Measurements from ENCODE around the gene TNNT2. TPM values are rescaled to one million over a fixed set of nuclear protein-coding genes. Genes with fewer than 3 reads are reported as not detected.

TNNT2 gene
- total and polyA plus RNA-seq, 2 of the 4 experiments (the other 2 are of a cell fraction): 0.18 to 1.2 TPM

- H3K23ac ChIP-seq (ENCODE audit: low read depth, low read length): no peak overlapping the region
- H2BK15ac ChIP-seq (ENCODE audit: low read depth, low read length): no peak overlapping the region
- dilution Hi-C loops (cut with HindIII; ENCODE audit: low sequenced_read_pairs, unreplicated experiment): no loop called here
- H3K4me3 ChIP-seq (ENCODE audit: insufficient read depth, low read depth, low read length): no peak overlapping the region
- DNase-seq (no peak), ATAC-seq (ENCODE audit: low read depth) (no peak)
- no peak overlapping the region for H2BK20ac ChIP-seq (ENCODE audit: low read depth, low read length)
- no peak overlapping the region for H4K5ac ChIP-seq (ENCODE audit: low read depth, low read length)
- BruUV-seq (replicated peaks): no TSS peak
- no peak overlapping the region for H3K27ac ChIP-seq (ENCODE audit: insufficient read depth, low read length)
- peaks cover 72% of the 10 kb centered on the region for H3K27me3 ChIP-seq (ENCODE audit: control insufficient read depth, insufficient read depth, low read length)
- ChIA-PET POLR2A (ENCODE audit: unreplicated experiment) (no interaction called here), CTCF (no interaction called here)
- no peak overlapping the region for H3K4ac ChIP-seq (ENCODE audit: low read depth, low read length)
- H3K9ac ChIP-seq (ENCODE audit: low read depth, low read length): no peak overlapping the region
- H4K91ac ChIP-seq (ENCODE audit: insufficient read depth, low read depth, low read length): no peak overlapping the region
- no peak overlapping the region for H3K4me2 ChIP-seq (ENCODE audit: low read depth, low read length)
- H2BK120ac ChIP-seq (ENCODE audit: low read depth, low read length): no peak overlapping the region
- H3K36me3 ChIP-seq (ENCODE audit: control insufficient read depth, insufficient read depth, low read length): no peaks in the 10 kb centered on the region
- intact Hi-C loops (cut with micrococcal nuclease): no loop called here
- H2AK9ac ChIP-seq (replicated peaks; ENCODE audit: low read depth, low read length, poor library complexity): no peak overlapping the region
- H4K8ac ChIP-seq (ENCODE audit: low read depth in 2 of 2, low read length in 2 of 2): no peak overlapping the region
- no peaks in the 10 kb centered on the region; the same call in 1 of the 2 replicates for H4K20me1 ChIP-seq (ENCODE audit: insufficient read depth, low read length)
- no peak overlapping the region for H2AK5ac ChIP-seq (ENCODE audit: low read depth, low read length)
- H3K9me3 ChIP-seq (ENCODE audit: control insufficient read depth, insufficient read depth, low read length): no peaks in the 10 kb centered on the region
- TF ChIP-seq MXI1 (IDR thresholded peaks at IDR 0.05; ENCODE audit: borderline replicate concordance, low read depth, low read length) (no peak), MAZ (IDR thresholded peaks at IDR 0.05; ENCODE audit: borderline replicate concordance, low read depth, low read length) (no peak), ELK1 (IDR thresholded peaks at IDR 0.05; ENCODE audit: borderline replicate concordance, low read depth, low read length) (no peak), CHD1 (IDR thresholded peaks at IDR 0.05; ENCODE audit: low read depth, low read length) (no peak), SMC3 (IDR thresholded peaks at IDR 0.05; ENCODE audit: low read depth, low read length) (no peak), MAFK (IDR thresholded peaks at IDR 0.05; ENCODE audit: low read depth, low read length) (no peak), NFE2L2 (IDR thresholded peaks at IDR 0.05; ENCODE audit: low read depth, low read length) (no peak), BHLHE40 (IDR thresholded peaks at IDR 0.05; ENCODE audit: low read depth, low read length) (no peak), RAD21 (IDR thresholded peaks at IDR 0.05; ENCODE audit: low read length) (no peak), POLR2A (IDR thresholded peaks at IDR 0.05; ENCODE audit: low read depth, low read length) (no peak), FOS (IDR thresholded peaks at IDR 0.05; ENCODE audit: low read depth, low read length) (no peak), RCOR1 (IDR thresholded peaks at IDR 0.05; ENCODE audit: insufficient replicate concordance, low read length) (no peak), RFX5 (IDR thresholded peaks at IDR 0.05; ENCODE audit: low read depth, low read length) (no peak), CEBPB (IDR thresholded peaks at IDR 0.05; ENCODE audit: low read depth, low read length) (no peak)
- TF ChIP-seq, protein P1, sequence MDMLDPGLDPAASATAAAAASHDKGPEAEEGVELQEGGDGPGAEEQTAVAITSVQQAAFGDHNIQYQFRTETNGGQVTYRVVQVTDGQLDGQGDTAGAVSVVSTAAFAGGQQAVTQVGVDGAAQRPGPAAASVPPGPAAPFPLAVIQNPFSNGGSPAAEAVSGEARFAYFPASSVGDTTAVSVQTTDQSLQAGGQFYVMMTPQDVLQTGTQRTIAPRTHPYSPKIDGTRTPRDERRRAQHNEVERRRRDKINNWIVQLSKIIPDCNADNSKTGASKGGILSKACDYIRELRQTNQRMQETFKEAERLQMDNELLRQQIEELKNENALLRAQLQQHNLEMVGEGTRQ (IDR thresholded peaks at IDR 0.05; ENCODE audit: low read depth, low read length): no peak
- TF ChIP-seq, protein P2, sequence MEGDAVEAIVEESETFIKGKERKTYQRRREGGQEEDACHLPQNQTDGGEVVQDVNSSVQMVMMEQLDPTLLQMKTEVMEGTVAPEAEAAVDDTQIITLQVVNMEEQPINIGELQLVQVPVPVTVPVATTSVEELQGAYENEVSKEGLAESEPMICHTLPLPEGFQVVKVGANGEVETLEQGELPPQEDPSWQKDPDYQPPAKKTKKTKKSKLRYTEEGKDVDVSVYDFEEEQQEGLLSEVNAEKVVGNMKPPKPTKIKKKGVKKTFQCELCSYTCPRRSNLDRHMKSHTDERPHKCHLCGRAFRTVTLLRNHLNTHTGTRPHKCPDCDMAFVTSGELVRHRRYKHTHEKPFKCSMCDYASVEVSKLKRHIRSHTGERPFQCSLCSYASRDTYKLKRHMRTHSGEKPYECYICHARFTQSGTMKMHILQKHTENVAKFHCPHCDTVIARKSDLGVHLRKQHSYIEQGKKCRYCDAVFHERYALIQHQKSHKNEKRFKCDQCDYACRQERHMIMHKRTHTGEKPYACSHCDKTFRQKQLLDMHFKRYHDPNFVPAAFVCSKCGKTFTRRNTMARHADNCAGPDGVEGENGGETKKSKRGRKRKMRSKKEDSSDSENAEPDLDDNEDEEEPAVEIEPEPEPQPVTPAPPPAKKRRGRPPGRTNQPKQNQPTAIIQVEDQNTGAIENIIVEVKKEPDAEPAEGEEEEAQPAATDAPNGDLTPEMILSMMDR (conservative IDR thresholded peaks at IDR 0.05; ENCODE audit: low read depth, low read length): no peak
- in situ Hi-C loops (cut with MboI; ENCODE audit: low sequenced_read_pairs): no loop called here
- no CpG with 5 or more reads among the region's 8 CpGs for WGBS, 2 experiments (ENCODE audit: extremely low coverage in 2 of 2, insufficient read length in 1 of 2)
- no peak overlapping the region for H3K14ac ChIP-seq (replicated peaks; ENCODE audit: low read depth, low read length)
- H3K9me1 ChIP-seq (ENCODE audit: insufficient read depth, low read length): no peaks in the 10 kb centered on the region
- H3K56ac ChIP-seq (ENCODE audit: extremely low read depth, insufficient read depth, low read length): no peak overlapping the region
- no peak overlapping the region for H2AFZ ChIP-seq (replicated peaks; ENCODE audit: low read length, poor library complexity)
- no peaks in the 10 kb centered on the region for H3K4me1 ChIP-seq (ENCODE audit: control insufficient read depth, insufficient read depth, low read length)
- H3K18ac ChIP-seq (ENCODE audit: low read depth, low read length): no peak overlapping the region
- no peaks in the 10 kb centered on the region for H3K79me1 ChIP-seq (ENCODE audit: low read depth in 1 of 2, low read length in 2 of 2)
- no peak overlapping the region for H2BK5ac ChIP-seq (ENCODE audit: low read depth, low read length, poor library complexity, severe bottlenecking)
Observed at GRCh38 chr1:201357211-201357610, 20.3 kb downstream of the TNNT2 start.

All from IMR-90 (cell line).